ENCODE results near the gene CD79B. TPM values are rescaled to one million over a fixed set of nuclear protein-coding genes. Genes with fewer than 3 reads are reported as not detected.

CD79B gene
- total and polyA plus RNA-seq, 5 experiments from 2014 or later, result 14.5 to 42.8 (median 21.9) TPM

DNA sequence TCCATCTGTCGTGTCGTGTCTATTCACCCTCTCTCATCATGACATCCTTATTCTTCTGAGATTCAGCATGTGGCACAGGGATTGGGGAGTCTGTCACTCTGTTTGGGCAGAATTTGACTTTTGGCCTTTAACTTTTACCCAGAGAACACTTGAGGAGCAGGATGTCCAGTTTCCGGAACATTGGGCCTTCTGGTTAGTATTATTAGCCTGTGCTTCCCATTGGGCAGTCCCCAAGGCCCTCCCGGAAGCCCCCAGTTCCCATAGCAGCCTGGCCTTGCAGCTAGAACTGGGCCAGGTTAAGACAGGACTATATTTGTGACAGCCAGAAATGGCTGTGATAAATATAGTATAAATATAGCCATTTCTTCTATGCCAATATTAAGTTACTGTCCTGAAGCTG lies 31.0 kb upstream of the CD79B start:
- Mint-ChIP-seq H3K27ac (peak overlapping the region in 2 of 10 donors; percentile 0 to 11), H3K4me1 (peaks cover 11 to 25% (median 19%) of the 10 kb centered on the region in 4 donors), H3K36me3 (no peaks in the 10 kb centered on the region), H3K9me3 (no peaks in the 10 kb centered on the region), H3K4me3 (no peak overlapping the region), H3K27me3 (no peaks in the 10 kb centered on the region)
- DNase-seq (no peak), ATAC-seq (no peak)
- POLR2A ChIA-PET, result interaction anchor here (1.0 kb wide), 1 partner anchor 31 kb away, joined by 3 read pairs; the partner anchor contains the start of gene CD79B

DNA sequence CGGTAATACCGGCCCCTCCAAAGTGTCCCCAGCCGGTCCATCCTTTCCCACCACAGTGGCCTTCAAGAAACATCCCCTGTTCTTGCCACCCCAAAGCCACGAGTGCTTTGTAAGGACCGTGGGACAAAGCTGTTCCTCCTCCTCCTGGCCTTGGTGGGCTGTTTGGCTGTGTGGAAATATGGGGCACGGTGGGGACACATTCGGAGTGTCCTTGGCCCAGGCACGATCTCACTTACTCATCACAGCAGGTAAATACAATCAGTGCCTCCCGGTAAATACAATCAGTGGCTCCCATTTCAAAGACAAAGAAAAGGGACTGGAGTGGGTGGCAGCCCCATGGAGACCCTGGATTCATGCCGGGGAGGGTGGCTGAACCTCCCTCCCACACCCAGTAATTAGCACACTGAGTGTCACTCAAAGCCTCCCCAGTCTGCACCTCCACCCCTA lies 30.2 kb upstream of the CD79B start:
- Mint-ChIP-seq H3K36me3 (no peaks in the 10 kb centered on the region), H3K9me3 (no peaks in the 10 kb centered on the region), H3K27ac (peak overlapping the region in 3 of 10 donors; percentile 11 to 57 (median 18)), H3K4me3 (no peak overlapping the region), H3K4me1 (peaks cover 10 to 21% (median 15%) of the 10 kb centered on the region in 4 donors), H3K27me3 (no peaks in the 10 kb centered on the region)
- ATAC-seq (no peak), DNase-seq (no peak)
- POLR2A ChIA-PET, result no interaction called here

DNA sequence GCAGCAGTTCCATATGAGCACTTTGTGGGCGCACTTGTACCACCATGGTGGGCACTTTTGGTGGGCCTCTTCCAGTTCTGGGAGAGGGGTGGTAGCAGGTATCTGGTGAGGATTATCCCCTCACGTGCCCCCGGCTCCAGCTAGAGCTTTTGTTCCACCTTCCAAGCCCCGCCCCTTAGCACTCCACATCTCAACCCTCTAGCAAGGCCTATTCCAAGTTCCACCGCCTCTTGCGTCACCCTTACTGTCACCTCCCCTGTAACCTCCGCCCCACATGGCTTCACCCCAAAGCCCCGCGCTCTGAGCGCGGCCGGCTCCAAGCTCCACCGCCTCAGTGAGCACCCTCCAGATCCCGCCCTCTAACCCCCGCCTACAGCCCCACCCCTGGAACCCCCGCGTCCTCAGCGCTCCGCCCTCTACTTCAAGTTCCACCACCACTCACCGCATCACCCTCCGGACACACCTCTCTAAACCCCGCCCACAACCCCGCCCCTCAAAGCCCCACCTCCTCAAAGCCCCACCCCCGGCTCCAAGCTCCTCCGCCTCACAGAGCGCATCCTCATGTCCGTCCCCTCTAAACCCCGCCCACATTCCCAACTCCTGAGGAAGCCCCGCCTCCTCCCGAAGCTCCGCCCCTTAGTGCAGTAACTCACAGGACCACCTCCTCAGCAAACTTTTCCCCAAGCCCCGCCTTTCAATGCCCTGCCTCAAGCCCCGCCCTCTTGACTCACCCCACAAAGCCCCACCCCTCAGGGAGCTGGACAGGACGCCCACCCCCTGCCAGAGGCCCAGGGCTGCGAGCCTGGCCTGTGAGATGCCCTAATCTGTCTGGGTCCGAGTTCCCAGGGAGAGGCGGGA lies 29.5 kb upstream of the CD79B start:
- H3K27me3 Mint-ChIP-seq, result no peaks in the 10 kb centered on the region
- POLR2A ChIA-PET, result interaction anchor here (0.7 kb wide), 1 partner anchor 1063 kb away, joined by 3 read pairs; no protein-coding TSS in a partner anchor
- DNase-seq (peak in 4 of 10 donors; percentile 11 to 32 (median 20)), ATAC-seq (peak; percentile 73 to 83)
- peaks cover 5 to 14% (median 8%) of the 10 kb centered on the region in 4 donors for H3K4me1 Mint-ChIP-seq
- H3K27ac Mint-ChIP-seq, result peak overlapping the region in 3 of 10 donors; percentile 44 to 81 (median 80)
- no peaks in the 10 kb centered on the region for H3K9me3 Mint-ChIP-seq
- peak overlapping the region in 2 of 10 donors; percentile 14 to 15 for H3K4me3 Mint-ChIP-seq
- H3K36me3 Mint-ChIP-seq, result no peaks in the 10 kb centered on the region

DNA sequence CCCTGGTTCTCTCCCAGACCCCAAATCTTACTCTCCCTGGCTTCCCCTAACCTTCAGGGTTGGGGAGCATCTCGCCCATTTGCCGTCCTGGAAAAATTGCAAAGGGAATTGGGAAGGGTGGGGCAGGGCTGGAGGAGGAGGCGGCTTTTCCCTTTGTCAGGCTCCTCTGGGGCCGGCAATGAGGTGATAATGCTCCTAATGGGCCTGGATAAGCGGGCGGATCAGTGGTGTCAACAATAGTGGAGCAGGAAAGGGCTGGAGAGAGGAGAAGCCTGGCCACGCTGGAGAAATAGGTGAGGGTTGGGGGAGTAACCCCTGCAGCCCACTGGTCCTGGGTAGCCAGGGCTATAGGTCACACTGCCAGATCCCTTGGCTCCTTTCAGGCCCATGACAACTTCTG lies 28.3 kb upstream of the CD79B start:
- Mint-ChIP-seq H3K9me3 (no peaks in the 10 kb centered on the region), H3K27ac (no peak overlapping the region), H3K36me3 (no peaks in the 10 kb centered on the region), H3K4me1 (peaks cover 7 to 10% (median 10%) of the 10 kb centered on the region in 4 donors), H3K4me3 (no peak overlapping the region), H3K27me3 (no peaks in the 10 kb centered on the region)
- no peak for ATAC-seq
- no peak for DNase-seq
- POLR2A ChIA-PET, result no interaction called here

DNA sequence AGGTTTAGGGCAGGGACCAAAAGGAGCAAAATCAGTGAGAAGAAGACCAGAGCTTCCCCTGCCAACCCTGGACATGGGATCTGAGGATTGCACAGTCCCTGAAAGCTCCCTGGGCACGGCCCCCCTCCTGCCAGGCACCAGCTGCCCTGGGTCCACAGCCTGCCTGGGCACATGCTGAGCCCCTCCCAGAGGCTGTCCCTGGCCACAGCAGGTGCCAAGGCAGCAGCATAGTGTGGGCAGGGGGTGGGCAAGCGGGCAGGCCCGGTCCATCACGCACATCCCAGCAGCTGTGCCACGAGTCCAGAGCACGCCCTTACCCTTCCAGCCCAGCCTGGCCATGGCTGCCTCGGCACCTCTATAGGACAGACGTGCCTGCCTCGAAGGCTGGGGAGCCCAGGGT lies 27.9 kb upstream of the CD79B start:
- no peak for DNase-seq
- Mint-ChIP-seq H3K27ac (peak overlapping the region in 1 of 10 donors; percentile 19), H3K36me3 (no peaks in the 10 kb centered on the region), H3K4me3 (no peak overlapping the region), H3K9me3 (no peaks in the 10 kb centered on the region), H3K27me3 (no peaks in the 10 kb centered on the region), H3K4me1 (peaks cover 10 to 14% (median 11%) of the 10 kb centered on the region in 4 donors)
- ATAC-seq, result no peak
- POLR2A ChIA-PET, result no interaction called here

DNA sequence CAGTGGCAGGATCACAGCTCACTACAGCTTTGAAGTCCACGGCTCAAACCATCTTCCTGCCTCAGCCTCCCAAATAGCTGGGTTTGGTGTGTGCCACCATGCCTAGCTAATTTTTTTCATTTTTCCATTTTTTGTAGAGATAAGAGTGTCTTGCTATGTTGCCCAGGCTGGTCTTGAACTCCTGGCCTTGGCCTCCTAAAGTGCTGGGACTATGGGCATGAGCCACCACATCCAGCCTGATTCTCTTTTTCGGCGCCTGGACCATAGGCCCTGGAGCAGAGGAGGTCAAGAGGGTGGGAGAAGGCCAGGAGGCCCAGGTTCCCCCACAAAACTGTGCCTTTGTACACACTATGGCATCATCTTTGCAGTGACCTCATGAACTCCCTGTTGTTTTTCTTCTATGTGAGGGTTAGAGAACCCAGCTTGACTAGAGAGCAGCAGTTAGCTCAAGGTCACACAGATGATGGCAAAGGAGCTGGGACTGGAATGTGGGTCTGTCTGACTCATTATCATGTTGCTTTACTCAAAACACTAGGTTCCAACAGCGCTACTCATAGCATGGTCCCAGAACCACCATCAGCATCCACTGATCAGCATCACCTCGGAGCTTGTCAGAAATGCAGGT lies 24.3 kb upstream of the CD79B start:
- Mint-ChIP-seq H3K36me3 (no peaks in the 10 kb centered on the region), H3K9me3 (no peaks in the 10 kb centered on the region), H3K4me1 (peaks cover 13 to 30% (median 29%) of the 10 kb centered on the region in 4 donors), H3K4me3 (no peak overlapping the region), H3K27me3 (no peaks in the 10 kb centered on the region), H3K27ac (peak overlapping the region in 5 of 10 donors; percentile 31 to 91 (median 46))
- no peak for ATAC-seq
- POLR2A ChIA-PET, result interaction anchor here (1.1 to 1.6 kb wide), 5 partner anchors 9 to 70 kb away, joined by 3 to 5 read pairs (median 3); partner anchors contain the start of gene CD79B
- DNase-seq, result no peak

DNA sequence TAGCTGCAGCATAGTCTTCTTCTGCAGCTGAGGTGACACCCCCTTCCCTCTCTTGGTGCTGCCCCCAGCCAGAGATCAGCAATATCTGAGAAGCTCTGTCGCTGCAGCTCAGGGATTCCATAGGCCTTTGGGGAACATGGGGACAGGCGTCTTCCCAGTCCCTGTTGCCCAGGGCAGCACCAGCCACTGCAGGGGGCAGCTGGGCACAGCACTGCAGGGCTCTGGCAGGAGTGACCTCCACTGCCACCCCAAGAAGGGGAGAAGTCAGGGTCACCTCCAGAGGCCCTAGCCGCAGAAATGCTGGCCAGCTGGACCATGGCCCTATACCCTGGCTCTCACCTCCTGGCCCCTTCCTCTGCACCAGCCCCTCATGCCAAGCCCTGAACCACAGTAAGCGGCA lies 23.7 kb upstream of the CD79B start:
- no peaks in the 10 kb centered on the region for H3K36me3 Mint-ChIP-seq
- peak overlapping the region in 1 of 10 donors; percentile 8 for H3K4me3 Mint-ChIP-seq

DNA sequence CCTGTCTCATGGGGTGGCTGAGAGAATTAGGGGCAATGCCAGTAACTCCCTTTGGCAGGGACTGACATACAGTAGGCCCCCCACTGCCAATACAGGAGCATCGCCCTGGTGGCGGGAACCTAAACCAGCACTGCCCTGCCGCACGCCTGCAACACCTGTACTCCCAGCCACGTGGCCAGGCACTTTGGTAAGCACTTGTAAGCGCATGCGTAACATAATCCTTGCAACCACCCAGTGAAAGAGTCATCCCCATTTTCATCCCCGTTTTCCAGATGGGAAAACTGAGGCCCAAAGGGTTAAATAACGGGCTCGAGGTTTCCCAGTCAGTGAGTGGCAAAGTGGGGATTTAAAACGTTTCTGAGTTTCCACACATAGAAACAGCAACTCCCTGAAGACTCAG lies 23.1 kb upstream of the CD79B start:
- no peaks in the 10 kb centered on the region for H3K9me3 Mint-ChIP-seq
- H3K36me3 Mint-ChIP-seq, result no peaks in the 10 kb centered on the region
- no peaks in the 10 kb centered on the region for H3K27me3 Mint-ChIP-seq
- ATAC-seq (no peak), DNase-seq (no peak)
- POLR2A ChIA-PET, result interaction anchor here (1.3 to 1.6 kb wide), 4 partner anchors 8 to 71 kb away, joined by 3 to 5 read pairs (median 4); partner anchors contain the start of gene ICAM2
- H3K4me3 Mint-ChIP-seq, result peak overlapping the region in 1 of 10 donors; percentile 8
- H3K27ac Mint-ChIP-seq, result peak overlapping the region in 2 of 10 donors; percentile 81 to 84
- H3K4me1 Mint-ChIP-seq, result peaks cover 15 to 32% (median 27%) of the 10 kb centered on the region in 4 donors

More for the DNA sequence above, 23.7 kb upstream of the CD79B start:
- H3K27ac Mint-ChIP-seq, result peak overlapping the region in 5 of 10 donors; percentile 5 to 91 (median 80)
- POLR2A ChIA-PET, result interaction anchor here (1.3 to 1.6 kb wide), 4 partner anchors 9 to 70 kb away, joined by 3 to 5 read pairs (median 4); partner anchors contain the start of gene CD79B
- H3K4me1 Mint-ChIP-seq, result peaks cover 14 to 32% (median 27%) of the 10 kb centered on the region in 4 donors
- ATAC-seq (no peak), DNase-seq (no peak)
- H3K27me3 Mint-ChIP-seq, result no peaks in the 10 kb centered on the region
- no peaks in the 10 kb centered on the region for H3K9me3 Mint-ChIP-seq

DNA sequence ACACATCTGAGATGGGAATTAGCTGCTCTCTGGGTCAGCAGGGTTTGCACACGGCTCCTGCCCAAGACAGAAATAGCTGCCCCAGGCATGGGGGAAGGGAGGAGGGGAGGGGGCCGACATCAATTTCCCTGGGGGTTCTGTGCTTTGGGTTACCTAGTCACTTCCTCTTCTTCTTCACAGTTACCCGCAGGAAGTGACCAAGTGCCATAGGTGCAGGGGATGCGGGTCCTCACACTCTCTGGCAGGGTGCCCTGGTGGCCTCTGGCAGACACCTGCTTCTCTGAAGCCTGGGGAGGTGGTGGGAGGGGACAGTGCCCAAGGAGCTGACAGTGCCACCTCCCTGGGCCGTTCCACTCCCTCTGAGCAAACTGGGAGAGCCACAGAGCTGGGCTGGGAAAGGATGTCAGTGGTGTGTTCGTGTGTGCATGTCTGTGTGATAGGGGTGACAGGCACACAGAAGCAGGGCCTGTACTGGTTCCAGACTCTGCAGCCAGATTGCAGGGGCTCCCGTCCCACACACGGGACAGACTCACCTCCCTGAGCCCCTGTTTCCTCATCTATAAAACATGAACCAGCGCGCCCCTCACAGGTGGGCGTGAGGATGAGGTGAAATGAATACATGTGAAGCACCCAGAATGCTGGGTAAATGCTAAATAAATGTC lies 22.4 kb upstream of the CD79B start:
- Mint-ChIP-seq H3K27me3 (no peaks in the 10 kb centered on the region), H3K4me3 (peak overlapping the region; percentile 6 to 75 (median 58)), H3K27ac (peak overlapping the region; percentile 37 to 94 (median 84)), H3K9me3 (no peaks in the 10 kb centered on the region), H3K36me3 (no peaks in the 10 kb centered on the region), H3K4me1 (peaks cover 15 to 32% (median 27%) of the 10 kb centered on the region in 4 donors)
- peak; percentile 84 to 85 for ATAC-seq
- DNase-seq, result peak in 7 of 10 donors; percentile 22 to 74 (median 43)
- POLR2A ChIA-PET, result interaction anchor here (0.8 to 1.6 kb wide), 5 partner anchors 8 to 191 kb away, joined by 3 to 6 read pairs (median 3); partner anchors contain the start of gene ICAM2

DNA sequence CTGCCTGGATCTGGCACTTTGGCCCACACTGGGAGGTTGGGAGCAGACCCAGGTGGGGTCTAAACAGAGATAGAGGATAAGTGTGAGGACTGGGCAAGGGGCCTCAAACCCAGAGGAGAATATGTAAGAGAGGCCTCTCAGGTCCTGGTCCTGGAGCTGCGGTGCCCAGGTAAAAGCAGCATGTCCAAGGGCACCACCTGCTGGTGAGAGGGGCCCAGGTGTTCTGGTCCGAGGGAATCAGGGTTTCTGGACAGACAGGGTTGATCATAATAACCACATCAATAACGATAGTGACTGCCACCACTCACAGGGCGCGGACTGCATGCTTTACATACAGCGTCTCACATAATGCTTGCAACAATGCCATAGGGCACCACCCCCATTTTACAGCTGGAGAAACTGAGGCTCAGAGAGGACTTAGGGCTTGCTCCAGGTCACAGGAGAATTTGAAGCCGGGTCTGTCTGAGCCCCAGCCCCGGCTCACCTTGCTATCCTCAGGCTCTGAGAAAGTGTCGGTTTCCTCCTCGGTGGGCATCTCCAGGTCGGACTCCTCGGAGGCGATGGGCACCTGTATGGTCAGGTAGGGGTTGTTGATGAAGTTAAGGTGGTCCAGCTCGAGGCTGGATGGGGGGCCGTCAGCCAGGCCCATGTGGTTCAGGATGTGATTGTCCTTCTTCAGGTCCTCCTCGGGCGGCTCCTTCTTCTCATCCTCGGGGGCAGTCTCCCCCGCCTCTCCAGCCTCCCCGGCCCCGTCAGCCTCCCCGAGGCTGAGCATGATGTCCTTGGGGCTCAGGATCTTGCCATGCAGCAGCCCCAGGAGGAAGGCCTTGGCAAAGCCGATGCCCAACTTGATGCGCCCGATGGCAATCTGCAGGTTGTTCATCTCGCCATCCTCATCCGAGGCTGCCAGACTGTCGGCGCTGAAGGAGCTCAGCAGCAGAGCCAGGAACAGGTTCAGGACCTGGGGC lies 19.1 kb upstream of the CD79B start:
- no peak for ATAC-seq
- peak in 3 of 10 donors; percentile 19 to 33 (median 30) for DNase-seq
- H3K4me1 Mint-ChIP-seq, result peaks cover 17 to 40% (median 33%) of the 10 kb centered on the region in 4 donors
- no peaks in the 10 kb centered on the region for H3K36me3 Mint-ChIP-seq
- H3K27ac Mint-ChIP-seq, result peak overlapping the region in 2 of 10 donors; percentile 47 to 71
- peak overlapping the region in 1 of 10 donors; percentile 15 for H3K4me3 Mint-ChIP-seq
- H3K9me3 Mint-ChIP-seq, result no peaks in the 10 kb centered on the region
- no peaks in the 10 kb centered on the region for H3K27me3 Mint-ChIP-seq
- POLR2A ChIA-PET, result interaction anchor here (0.5 to 1.2 kb wide), 6 partner anchors 13 to 78 kb away, joined by 3 to 5 read pairs (median 3); partner anchors contain the start of gene ICAM2

DNA sequence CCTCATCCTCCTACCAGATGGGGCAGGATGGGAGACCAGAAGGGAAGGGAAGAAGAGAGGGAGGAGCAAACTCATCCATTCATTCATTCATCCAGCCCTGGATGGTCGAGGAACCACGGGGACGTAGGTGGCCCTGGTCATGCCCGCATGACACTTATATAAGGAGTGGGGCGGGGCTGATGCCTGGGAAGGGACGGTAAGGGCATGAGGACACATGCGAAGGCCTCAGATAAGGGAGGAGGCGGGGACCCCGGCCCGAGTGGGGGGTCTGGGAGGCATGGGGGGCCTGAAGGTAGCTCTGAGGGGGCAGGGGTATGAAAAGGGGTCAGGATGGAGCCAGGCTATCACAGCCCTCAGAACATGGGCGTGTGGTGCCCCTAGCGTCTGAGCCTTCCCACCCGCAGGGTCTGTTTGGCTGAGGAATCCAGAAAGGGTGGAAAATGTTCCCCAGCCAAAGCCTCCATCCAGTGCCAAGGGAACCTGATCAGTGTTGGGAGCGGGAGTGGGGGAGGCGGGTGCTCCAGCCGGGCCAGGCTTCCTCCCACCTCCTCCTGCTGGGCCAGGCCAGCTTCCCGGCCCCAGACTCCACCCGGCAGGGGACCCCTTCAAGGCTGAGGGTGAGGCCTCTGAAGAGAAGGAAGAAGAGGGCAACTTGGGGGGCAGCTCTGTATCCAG lies 17.6 kb upstream of the CD79B start:
- Mint-ChIP-seq H3K9me3 (no peaks in the 10 kb centered on the region), H3K4me3 (no peak overlapping the region), H3K36me3 (no peaks in the 10 kb centered on the region), H3K27ac (peak overlapping the region in 1 of 10 donors; percentile 41), H3K4me1 (peaks cover 19 to 48% (median 33%) of the 10 kb centered on the region in 4 donors), H3K27me3 (no peaks in the 10 kb centered on the region)
- ATAC-seq (no peak), DNase-seq (no peak)
- POLR2A ChIA-PET, result interaction anchor here (0.9 to 1.2 kb wide), 3 partner anchors 30 to 76 kb away, joined by 3 to 5 read pairs (median 5); partner anchors contain the start of gene ICAM2
